Measurements from ENCODE around the gene HECW1.
"Not testable (repeated sequence)": the region's sequence is repeated elsewhere in the genome, so short reads cannot be mapped to it uniquely, and the experiment has no call there.

The HECW1 gene

DNA sequence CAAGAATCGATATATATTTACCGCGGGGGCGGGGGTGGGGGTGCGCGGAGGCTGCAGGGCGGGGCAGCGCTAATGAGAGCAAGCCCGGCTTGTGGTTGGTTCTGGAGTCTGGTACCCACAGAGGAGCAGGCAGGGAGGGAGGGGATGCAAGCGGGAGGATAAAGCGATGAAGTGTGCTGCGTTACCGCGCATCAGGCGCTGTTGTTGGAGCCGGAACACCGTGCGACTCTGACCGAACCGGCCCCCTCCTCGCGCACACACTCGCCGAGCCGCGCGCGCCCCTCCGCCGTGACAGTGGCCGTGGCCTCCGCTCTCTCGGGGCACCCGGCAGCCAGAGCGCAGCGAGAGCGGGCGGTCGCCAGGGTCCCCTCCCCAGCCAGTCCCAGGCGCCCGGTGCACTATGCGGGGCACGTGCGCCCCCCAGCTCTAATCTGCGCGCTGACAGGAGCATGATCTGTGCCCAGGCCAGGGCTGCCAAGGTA, at the start of gene HECW1:
Gene HECW1, plus strand, starts transcription at position 189 of the 482 bp plus-strand sequence. CDS start 131,259 bp downstream, outside the sequence.
- no peak for DNase-seq

DNA sequence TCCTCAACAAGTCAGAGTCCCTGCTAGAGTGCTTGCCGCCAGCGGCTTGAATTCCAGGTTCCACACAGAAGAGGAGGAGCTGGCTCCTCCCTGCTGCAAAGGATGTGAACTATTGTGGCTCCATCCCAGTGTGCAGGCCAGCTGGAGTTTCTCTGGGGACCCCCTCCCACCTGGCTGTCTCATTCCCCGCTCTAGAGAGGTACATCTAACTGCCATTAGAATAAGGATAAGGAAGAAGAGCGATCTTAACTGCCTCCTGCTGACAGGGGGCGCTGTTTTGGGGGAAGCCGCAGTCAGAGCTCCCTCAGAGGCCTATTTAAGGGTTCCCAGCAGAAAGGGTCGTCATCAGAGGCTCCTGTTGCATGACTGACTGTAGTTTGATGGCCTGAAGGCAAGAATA, 40.8 kb upstream of the HECW1 start:
- DNase-seq, result no peak

DNA sequence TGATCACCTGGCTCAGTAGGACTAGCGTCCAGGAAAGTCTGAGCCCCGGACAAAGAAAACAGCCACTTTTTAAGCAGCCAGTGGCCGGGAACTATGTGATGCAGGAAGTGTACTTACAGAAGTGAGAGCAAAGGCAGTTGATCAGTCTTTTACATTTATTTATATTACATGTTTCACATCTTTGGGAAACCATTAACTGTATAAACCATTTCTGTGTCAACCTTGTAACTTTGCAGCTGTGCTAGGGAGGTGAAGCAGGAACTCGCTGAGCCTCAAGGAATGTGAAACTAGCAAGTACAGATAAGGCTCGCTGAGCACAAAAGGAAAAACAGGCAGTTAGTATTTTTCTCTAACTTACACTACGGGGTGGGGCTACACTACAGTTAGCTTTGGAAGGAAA, 39.9 kb upstream of the HECW1 start:
- DNase-seq, result no peak

DNA sequence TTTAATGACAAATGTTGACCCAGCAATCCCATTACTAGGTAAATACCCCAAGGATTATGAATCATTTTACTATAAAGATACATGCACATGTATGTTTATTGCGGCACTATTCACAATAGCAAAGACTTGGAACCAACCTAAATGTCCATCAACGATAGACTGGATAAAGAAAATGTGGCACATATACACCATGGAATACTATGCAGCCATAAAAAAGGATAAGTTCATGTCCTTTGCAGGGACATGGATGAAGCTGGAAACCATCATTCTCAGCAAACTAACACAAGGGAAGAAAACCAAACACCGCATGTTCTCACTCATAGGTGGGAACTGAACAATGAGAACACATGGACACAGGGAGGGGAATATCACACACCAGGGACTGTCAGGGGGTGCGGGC, 38.6 kb upstream of the HECW1 start:
- not testable (repeated sequence) for DNase-seq

DNA sequence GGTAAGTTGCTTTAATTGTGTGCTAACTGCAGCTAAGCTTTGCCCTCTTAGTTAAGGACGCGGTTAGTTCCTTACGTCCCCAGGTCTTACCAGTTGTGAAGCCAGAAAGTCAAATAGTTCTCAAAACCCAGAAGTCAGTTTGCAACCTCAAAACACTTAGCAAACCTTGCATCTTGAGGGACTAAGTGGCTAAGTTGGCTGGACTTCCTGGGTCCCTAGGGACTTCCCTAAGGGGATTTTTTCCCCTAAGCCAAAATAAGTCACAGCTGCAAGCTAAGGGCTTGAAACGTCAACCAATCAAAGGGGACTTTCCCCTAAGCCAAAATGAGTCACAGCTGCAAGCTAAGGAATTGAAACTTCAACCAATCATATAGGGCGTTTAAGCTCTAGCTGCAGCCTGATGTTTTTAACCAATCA, 36.2 kb upstream of the HECW1 start:
- no peak for DNase-seq

DNA sequence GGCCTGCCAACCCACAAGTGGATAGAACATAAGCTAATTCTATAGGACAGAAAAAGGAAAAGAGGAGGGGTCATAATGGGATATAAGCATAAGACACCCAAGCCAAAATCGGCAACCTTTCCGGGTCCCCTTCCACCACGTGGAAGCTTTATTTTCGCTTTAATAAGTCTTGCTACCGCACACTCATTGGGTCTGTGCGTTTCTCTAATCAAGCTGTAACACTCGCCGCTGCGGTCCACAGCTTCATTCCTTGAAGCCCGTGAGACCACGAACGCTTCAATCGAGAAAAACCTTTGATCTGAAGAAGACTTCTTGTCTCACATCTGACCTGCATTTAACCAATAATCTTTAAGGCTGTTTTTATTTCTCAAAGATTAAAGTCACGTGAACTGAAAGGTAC, 35.8 kb upstream of the HECW1 start:
- DNase-seq, result no peak

DNA sequence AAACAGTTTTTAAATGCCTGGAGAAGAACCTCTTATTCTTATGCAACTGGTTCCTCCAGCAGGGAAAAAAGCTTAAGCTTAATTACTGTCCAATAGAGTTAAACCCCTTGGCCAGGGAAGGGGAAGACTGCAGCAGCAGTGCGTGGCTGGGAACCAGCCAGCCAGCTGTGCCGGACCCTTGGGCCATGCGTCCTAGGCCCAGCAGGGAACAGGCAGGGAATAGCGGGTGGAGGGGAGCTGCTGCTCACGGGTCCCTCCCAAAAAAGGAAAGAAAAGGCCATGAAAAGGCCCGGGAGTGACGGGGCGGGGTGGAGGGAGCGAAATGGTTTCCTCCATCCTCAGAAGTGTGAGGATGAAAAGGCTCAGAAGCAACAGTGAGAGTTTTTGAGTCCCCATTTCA, 35.2 kb upstream of the HECW1 start:
- no peak for DNase-seq

DNA sequence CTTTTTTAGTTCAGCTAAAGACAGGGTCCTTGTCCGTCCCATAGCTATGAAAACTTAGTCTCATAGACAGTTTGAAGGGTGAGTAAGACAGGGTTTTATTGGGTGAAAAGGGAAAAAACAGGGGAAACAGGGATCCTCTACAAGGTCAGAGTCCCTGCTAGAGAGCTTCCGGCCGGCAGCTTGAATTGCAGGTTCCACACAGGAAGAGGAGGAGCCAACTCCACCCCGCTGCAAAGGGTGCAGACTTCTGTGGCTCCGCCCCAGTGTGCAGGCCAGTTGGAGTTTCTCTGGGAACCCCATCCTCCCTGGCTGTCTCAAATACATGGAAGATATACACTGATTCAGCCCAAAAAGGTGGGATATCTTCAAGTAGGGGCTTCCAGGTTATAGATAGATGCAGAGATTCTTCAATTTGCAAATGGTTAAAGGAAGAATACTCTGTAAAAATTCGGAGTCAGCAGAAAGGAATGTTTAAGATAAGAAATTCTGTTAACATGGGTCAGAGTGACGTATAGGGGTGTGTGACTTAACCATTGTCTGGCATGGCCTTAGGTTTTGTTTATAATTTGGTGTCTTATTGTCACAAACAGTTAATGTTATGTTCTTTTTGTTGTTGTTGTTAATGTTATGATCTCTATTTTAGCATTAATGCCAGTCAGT, 34.6 kb upstream of the HECW1 start:
- DNase-seq, result no peak

DNA sequence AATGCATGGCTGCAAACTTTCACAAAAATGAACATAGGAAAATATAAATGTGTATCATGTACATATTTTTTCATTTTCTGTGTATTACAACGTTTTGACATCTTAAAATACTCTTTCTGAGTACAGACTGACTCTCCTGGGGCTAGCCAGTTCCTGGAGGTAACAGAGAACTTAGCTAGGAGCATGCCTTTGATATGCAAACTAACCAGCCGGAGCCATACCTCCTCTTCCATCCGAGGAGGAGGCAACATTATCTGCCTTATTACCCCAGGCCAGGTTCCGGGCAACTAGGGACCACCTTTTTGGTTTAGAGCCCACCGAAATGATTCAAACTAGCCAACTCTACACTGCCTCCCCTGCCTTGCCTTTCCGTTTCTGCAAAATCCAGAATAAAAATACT, 33.7 kb upstream of the HECW1 start:
- no peak for DNase-seq

DNA sequence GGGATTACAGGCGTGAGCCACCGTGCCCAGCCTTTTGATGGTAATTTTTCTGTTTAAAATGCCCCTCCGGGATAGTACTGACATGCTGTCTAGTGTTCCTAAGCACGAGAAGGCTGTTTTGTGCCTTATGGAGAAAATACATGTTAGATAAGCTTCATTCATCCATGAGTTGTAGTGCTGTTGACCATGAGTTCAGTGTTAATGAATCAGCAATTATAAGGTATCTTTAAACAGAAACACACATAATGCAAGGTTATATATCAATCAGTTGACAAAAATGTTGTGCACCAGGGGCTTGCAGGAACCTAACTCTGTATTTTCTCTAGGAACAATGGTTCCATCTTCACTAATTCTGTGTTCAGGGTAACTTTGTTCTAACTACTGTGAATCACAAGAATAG, 30.8 kb upstream of the HECW1 start:
- DNase-seq, result no peak

DNA sequence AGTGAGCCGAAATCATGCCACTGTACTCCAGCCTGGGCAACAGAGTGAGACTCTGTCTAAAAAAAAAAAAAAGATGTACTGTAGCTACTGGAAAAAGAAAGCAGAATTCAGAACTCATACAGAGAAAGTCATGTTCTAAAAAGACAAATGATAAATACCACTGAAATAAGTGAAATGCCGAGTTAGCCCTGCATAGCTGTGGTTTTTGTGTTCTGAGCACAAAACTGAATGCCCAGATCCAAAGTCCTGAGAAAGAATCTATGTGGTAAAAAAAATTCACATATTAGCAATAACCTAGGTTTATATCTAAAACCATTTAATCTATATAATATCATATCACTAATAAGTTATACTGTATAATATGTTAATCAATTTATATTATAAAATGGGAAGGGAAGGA, 29.3 kb upstream of the HECW1 start:
- DNase-seq, result no peak

DNA sequence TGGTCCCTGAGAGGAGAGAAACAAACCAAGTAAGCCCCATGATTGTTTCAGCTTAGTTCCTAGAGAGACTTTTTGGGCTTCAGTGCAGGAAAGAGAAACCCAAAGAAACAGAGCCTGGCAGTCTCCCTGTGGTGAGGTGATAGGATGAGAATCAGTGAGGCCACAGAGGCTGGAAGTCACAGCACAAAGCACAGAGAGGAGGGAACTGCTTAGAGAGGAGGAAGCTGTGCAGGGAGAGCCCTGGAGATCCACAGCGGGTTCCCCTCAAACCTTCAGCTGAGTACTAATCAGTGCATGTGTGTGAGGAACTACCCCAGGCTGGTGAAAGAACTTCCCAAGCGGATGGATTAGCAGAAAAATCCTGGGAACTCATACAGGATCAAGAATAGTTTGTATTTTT, 27.4 kb upstream of the HECW1 start:
- no peak for DNase-seq

DNA sequence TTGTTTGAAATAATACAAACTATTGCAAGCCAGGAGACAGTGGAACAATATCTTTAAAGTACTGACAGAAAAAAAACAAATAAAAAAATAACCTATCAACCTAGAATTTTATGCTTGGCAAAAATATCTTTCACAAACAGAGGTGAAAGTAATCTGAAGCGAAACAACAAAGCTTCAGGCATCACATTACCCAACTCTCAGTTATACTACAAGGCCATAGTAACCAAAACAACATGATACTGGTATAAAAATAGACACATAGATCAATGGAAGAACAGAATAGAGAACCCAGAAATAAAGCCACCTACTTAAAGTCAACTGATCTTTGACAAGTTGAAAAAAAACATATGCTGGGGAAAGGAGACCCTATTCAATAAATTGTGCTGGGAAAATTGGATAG, 26.5 kb upstream of the HECW1 start:
- no peak for DNase-seq

DNA sequence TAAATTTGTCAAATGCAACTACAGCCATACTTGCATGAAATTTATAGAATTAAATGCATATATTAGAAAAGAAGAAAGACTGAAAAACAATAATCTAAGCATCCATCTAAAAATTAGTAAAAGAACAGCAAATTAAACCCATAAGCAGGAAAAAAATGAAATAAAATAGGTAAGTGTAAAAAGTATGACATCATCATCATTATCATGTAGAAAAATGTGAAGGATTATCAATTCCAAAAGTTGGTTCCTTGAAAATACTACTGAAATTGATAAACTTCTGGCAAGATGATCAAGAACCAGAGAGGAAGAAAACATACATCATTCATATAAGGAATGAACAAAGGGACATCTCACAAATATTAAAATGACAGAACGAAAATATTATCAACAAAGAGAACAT, 19.6 kb upstream of the HECW1 start:
- no peak for DNase-seq

DNA sequence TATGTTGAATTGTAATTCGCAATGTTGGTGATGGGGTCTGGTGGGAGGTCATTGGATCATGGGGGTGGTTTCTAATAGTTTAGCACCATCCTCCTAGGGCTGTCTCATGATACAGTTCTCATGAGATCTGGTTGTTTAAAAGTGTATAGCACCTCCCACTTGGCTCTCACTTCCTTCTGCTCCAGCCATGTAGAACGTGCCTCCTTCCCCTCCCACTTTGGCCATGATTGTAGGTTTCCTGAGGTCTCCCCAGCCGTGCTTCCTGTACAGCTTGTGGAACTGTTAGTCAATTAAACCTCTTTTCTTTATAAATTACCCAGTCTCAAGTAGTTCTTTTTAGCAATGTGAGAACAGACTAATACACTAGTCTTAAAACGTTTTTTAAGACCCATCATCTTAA, 15.6 kb upstream of the HECW1 start:
- no peak for DNase-seq

DNA sequence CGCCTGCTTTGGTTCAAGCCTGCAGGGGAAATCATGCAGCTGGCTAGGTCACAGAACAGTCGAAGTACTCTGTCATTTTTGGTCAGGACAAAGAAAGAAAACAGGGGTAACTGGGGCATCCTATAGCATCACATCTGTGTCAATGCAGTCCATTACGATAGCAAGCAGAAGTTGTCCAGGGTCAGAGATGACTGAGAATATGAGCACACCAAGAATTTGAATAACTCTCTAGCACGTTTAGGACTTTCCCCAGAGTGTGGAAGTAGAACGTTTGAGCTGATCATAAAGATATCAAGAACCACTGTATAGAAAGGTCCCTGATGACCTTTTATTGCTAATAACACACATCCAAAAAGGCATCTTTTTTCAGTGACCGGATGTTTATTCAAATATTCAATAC, 12.7 kb upstream of the HECW1 start:
- DNase-seq, result no peak

DNA sequence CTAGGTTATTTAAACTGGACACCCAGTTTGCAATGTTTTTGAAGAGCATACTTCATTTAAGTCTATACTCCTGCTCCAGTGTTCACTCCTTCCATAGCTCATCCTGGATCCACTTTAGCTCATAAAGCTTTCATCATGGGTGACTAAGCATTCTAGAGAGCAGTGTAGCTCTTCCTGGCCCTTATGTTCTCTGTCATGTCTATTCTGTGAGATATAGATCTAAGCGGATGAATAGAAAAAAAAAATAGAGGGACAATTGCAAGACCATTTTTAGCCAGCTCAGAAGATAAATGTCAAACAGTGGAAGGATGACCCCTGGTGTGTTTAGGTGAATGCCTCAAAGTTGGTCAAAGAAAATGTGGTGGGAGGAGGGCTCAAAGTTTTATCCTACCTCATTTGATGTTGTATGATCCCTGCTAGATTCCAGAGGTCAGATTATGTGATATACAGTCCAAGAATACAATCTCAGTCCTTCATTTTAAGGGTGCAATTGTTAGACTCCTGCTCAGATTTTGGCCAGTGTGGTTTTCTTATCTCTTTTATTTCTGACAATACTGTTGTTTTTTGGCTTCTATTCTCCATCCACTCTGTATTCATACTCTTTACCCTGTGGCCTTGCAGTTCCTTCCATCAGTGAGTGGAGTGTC, 7.5 kb upstream of the HECW1 start:
- DNase-seq, result no peak

DNA sequence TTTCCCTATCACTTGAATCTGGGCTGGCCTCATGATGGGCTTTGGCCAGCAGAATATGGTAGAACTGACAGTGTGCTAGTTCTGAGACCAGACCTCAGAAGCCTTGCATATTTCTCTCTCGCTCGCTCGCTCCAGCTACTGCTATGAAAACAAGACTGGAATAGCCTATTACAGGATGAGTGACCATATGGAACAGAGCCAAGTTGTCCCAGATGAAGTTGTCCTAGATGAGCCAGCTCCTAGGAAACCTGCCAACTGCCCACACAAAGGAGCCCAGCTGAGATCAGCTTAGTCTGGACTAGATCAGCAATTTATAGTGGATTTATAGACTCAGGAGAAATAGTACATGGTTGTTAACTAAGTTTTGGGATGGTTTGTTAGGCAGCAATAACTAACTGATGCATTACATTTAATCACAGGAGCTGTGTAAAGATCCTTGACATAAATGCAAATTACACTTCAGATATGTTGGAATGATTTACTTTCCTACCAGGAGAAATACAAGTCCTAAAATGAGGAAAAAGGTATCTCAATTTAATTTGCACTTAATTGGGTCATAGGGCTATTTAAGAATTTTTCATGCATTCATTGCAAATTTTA, 6.8 kb upstream of the HECW1 start:
- no peak for DNase-seq

DNA sequence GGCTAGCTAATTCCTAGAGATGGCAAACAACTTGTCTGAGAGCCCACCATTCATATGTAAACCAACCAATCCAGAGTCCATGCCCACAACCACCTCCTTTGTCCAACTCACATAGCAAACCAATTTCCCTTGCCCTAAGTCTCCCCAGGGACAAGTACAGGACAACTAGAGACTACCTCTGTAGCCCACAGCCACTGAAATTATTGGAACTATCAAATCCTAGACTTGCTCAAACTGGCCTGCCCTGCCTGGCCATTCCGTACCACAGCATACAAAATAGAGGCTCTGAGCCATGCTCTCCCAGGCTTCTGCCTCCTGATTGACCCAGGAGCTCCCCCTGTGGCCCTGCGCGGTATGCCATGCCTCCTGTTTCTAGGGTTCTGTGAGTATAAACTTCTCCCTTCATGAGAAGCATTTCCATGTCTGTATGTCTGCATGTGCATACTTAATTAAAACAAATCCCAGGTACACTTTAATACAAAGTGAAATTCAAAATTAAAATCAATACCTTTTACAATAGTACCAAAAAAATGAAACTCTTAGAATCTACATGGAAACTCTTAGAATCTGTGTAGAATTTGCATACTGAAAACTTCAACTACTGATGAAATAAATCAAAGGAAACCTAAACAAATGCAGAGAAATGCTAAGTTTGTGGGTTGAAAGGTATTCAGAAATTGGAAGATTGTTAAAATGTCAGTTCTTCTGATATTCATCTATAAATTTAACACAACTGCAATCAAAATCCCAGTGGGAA, 4.0 kb upstream of the HECW1 start:
- no peak for DNase-seq

DNA sequence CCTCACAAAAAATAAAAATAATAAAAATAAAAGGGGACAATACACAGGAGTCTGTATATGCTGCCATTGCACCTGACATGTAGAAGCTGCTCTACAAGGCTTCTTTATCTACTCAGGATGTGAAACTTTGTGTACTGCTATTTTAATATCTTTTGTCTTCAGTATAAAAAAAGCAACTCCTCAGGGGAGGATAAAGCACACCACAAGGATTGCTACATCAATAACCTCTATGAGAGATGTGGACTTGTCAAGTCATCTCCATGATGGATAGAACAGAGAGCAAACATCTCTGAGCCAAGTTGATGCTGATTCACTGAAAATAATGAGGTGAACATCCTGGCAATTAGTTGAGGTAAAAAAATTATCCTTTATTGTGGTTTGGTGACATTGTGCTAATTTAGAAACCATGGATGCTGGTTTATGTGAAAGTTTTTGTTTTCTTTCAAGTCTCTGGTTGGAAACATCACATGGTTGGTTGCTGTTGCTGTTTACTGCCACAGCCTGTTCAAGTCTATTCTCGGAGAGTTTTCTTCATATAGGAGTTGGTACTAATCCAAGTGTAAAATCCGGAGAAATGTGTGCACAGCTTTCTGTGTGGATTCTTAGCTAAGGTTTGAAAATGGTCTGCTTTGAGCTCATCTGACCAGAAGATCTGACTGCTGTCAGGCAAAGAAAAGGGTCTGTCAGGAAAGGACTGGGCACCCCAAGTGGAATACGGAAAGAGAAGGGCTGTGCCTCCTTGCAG, 1.5 kb upstream of the HECW1 start:
- no peak for DNase-seq

DNA sequence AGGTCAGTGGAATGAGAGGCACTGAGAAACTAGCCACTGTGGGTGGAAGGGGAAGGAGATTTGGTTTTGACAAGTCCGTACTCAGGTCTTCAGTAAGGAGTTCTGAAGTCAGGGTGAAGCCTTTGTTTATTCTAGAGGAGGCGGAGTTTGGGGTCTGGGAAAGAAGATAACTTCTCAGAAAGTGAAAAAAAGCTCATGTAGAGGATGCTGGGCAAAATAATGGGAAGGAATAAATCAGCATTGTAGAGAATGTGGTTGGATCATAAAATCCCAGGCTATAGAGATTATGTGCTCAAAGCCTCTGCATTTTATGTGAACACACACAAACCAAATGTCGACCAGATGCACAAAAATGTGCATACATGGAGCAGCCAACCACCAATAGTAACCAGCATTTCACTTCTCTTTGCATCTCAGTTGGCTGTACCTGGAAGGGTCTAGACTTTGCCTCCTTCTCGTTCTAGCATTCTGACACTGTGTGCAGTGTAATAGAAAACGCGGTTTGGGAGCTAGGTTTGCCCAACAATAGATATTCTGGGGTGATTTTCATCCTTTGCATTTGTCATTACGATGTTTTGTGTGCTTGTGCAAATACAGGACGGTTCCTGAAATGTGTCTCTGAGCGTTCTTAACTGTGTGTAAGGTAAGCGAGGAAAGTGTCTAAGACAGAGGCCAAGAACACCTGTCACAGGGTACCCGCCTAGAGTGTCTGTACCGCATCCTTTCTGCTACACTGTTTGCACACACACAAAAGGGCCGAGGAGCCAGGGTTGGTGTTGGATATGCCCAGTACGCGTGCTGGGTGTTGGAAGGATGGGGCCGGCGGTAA, 603 bp upstream of the HECW1 start:
- DNase-seq, result no peak
